ENCODE results near the gene CRCP.
"Not testable (repeated sequence)": the region's sequence is repeated elsewhere in the genome, so short reads cannot be mapped to it uniquely, and the experiment has no call there.

The CRCP gene

GRCh38 chr7:66108410-66108809, 6.2 kb upstream of the CRCP start:
- DNase-seq (ENCODE audit: low spot score), result not testable (repeated sequence)

DNA sequence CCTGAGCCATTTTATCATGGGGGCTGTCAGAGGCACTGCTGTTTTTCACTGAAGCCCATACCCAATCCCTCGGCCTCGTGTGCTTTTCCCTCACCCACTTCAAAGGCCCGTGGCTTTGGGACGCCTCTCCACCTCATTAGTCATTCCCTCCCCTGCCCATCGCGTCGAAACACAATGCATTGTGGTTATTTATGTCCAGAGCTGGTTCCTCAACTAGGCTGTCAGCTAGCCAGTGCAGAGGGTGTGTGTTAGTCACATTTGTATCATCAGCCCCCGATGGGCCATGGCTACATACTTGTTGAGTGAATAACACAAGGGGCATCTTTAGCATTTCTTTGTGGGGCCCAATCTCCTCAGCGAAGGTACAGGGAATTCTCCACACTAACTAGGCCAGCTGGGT, 3.8 kb upstream of the CRCP start:
- peak; percentile 76 for DNase-seq (ENCODE audit: low spot score)

DNA sequence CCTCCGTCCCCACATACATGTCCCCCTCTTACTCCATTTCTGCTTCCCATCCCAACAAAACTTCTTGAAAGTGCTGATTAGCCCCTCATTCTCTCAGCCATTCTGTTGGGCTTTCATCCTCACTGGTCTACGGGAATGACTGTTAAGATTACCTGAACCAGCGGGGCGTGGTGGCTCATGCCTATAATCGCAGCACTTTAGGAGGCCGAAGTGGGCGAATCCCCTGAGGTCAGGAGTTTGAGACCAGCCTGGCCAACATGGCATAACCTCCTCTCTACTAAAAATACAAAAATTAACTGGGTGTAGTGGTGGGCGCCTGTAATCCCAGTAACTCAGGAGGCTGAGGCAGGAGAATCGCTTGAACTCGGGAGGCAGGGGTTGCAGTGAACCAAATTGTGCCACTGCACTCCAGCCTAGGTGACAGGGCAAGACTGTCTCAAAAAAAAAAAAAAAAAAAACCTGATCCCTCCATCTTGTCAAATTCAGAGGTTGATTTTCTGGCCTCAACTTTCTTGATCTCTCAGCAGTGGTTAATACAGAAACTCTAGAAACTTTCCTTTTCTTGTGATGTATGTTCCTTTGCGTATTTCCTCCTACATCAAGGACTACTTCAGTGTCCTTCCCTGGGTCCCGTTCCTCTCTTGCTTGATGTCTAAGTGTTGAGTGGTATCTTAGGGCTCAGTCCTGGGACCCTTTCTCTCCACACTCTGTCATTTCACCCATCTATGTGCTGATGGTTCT, 2.2 kb downstream of the CRCP start:
- DNase-seq (ENCODE audit: low spot score), result not testable (repeated sequence)

- no peak for DNase-seq (ENCODE audit: low spot score)
These were observed 4.0 kb downstream of the CRCP start for GRCh38 chr7:66118603-66119002.

GRCh38 chr7:66119245-66119850, 4.7 kb downstream of the CRCP start:
- DNase-seq (ENCODE audit: low spot score), result no peak

DNA sequence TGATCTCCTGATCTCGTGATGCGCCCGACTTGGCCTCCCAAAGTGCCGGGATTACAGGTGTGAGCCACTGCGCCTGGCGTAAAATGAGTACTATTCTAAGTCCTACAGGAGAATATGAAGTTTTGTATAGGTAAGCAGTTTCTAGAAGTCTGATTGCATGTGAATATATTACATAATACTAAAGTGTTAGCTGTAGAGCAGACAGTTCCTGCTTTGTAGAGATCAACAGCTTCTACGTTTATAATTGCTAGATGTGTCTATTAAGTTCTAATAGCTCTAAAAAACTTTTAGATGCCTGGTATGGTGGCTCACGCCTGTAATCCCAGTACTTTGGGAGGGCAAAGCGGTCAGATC, 8.5 kb downstream of the CRCP start:
- DNase-seq (ENCODE audit: low spot score), result no peak

DNA sequence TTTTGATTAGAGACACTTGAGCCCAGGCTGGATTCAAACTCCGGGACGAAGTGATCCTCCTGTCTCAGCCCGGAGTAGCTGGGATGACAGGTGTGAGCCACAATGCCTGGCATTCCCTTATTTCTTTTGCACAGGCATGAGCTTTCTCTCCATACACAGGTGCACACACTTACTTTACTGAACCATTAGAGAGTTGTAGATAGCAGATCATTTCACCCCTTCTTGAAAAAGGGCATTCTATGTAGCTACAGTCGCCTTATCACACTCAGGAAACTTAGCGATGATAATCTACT, 9.9 kb downstream of the CRCP start:
- not testable (repeated sequence) for DNase-seq (ENCODE audit: low spot score)

DNA sequence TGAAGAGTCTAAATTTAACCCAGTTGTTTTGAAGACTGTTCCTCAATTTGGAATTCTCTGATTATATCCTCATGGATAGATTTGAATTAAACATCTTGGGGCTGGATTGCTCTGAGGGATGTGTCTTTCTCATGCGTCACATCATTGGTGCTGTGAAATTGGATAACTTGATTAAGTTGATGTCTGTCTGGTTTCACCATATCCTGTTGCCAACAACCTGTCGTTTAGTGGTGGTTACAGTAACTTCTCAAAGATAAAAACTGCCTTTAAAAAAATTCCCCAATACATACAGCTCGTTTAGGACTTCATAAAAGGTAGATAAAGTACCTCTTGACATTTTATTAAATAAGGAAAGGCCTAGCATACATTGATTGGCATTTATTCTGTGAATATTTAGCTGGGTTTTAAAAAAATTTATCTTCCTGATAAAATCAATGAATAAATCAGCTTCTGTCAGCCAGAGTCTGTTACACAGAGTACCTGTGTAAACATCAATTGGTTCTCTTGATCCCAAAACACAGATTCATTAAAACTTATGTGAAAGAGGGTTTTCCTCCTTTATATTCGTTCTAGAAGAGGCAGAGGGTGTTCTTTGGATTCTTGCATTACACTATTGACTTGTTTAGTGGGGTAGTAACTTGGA, 10.5 kb downstream of the CRCP start:
- DNase-seq (ENCODE audit: low spot score), result no peak

GRCh38 chr7:66125781-66126352, 11.2 kb downstream of the CRCP start:
- DNase-seq (ENCODE audit: low spot score), result not testable (repeated sequence)

DNA sequence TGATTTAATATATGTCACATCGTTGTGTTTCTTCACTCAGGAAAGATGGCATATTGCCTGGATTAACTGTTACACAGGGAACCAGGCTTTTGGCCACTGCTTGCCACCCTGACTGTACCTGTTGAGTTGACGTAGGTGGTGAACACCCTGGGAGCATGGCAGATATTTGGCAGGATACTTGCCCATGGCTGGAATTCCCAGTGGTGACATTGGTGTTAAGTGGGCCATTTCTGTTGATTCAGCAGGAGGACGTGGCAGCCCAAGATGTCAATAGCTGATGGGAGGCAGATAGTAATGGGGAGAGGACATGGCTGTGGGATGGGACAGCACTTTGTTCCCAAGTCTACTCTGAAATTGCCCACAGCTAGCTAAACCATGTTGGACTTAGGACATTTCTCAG, 12.5 kb downstream of the CRCP start:
- DNase-seq (ENCODE audit: low spot score), result not testable (repeated sequence)

- DNase-seq (ENCODE audit: low spot score), result no peak
These were observed 24.5 kb downstream of the CRCP start for GRCh38 chr7:66138994-66139752.

DNA sequence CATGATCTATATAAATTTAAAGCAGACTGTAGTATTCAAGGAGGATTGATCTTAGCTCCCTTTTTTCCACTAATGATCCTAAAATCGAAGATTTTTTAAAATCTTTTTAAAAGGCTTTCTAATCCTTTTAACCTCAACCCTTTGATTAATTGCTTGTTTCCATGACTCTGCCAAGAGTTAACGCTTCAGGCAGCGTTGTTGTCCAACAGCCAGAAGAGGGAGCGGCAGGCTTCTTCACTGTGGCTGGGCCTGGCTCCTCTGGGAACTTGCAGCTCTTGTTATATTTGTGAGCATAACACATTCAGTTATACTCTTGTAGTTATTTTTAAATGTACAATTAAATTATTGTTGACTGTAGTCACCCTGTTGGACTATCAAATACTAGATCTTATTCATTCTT, 26.3 kb downstream of the CRCP start:
- DNase-seq (ENCODE audit: low spot score), result peak; percentile 77

DNA sequence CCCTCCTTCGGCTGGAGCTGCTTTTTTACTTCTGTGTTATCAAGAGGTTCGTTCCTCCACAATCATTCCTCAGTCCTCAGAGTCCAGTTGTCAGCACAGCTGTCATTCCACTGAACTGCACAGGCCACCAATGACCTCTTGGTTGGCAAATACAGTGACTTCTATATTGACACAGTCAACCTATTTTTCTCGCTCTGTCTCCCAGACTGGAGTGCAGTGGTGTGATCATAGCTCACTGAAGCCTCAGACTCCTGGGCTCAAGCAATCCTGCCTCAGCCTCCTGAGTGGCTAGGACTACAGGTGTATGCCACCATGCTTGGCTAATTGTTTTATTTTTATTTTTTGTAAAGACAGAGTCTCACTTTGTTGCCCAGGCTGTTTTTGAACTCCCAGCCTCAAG, 27.7 kb downstream of the CRCP start:
- no peak for DNase-seq (ENCODE audit: low spot score)

DNA sequence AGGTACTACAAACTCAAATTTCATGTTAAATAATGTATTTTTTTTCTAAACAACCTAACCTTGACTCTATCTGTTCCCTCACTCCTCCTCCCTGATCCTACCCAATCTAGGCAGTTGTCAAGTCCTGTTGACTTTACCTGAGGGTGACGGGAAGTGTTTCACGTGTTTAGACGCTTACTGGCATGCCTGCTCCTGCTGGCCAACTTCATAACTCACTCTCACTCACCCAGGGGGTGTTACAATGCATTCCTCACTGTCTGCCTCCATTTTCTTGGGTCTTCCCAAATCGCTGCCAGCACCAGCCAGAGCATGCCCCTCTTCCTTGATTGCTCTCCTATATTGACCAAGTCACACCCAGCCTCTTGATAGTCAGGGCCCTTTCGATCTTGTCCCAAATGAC, 28.3 kb downstream of the CRCP start:
- no peak for DNase-seq (ENCODE audit: low spot score)

DNA sequence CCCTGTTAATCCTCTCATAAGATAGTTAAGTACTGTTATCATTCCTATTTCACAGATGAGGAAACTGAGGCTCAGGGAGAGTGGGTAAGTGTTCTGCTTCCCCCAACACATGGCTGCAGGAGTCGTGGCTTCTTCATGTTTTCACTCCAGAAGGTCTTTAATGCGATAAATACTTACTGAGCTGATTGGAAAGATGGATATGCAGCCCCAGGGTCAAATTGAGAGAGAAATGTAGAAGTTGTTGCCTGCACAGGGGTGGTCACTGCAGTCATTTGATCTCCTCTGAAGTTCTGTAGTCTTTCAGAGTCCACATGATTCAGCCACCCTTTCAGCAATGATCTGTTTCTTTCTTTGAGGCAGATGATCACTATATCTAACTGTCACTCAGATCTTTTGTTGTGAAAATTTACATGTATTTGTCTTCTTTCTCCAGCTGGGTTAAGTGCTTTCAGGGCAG, 29.3 kb downstream of the CRCP start:
- DNase-seq (ENCODE audit: low spot score), result no peak

DNA sequence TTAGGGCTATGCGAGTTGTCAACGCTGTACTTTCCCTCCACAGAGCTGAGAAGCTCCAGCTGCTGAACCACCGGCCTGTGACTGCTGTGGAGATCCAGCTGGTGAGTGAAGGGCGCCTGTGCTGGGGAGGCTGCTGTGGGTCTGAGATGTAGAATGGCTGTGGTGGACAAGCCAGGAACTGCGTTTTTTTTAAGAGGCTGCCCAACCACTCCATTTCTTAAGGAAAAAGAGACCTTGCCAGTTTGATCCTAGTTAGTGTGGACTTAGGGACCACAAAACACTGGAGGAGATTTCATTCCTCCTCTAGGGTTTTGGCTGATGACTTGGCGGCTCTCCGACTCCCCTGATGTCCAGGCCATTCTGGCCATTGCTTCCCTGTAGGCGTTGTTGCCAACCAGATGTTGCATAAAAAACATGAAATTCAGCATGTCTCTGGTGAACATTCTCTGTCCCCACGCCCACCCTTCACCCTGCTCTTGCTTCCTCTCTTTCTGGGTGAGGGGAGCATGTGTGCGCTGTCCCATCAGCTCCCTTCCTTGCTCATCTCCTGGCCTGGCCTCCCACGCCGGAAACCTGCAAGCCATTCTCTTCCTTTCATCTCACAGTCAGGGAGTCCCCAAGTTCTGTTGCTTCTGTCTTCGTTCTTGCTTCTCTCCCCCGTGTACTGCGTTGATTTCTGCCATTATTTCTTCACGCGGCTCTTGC, 30.9 kb downstream of the CRCP start:
- DNase-seq (ENCODE audit: low spot score), result no peak

GRCh38 chr7:66146701-66147100, 32.1 kb downstream of the CRCP start:
- DNase-seq (ENCODE audit: low spot score), result peak; percentile 60

DNA sequence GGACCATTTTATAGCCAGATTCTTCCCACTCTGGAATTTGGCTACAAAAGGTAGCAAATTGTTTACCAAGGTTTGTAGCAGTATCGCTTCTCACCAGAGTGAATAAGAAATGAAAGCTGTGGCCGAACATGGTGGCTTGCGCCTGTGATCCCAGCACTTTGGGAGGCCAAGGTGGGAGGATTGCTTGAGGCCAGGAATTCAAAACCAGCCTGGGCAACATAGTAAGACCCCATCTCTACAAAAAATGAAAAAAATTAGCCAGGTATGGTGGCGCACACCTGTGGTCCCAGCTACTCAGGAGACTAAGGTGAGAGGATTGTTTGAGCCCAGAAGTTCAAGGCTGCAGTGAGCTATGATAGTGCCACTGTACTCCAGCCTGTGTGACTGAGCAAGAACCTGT, 33.0 kb downstream of the CRCP start:
- DNase-seq (ENCODE audit: low spot score), result not testable (repeated sequence)

DNA sequence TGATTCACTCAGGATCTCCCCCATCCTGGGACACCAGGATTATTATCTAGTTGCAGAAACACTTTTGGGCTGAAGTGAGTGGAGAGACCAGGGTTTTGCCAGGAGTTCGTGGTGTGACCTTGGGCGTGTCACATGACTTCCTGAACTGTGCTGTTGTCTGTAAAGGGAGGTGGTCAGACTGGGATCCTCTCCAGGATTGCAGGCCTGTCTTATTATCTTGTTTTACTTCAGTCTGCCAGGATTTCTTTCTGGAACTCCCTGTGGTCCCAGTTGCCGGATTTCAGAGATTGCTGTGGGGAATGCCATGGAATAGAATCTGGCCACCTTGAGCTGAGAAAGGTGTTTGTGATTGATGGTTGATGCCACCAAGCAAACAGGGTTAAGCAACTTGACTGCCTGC, 35.8 kb downstream of the CRCP start:
- DNase-seq (ENCODE audit: low spot score), result peak; percentile 78

DNA sequence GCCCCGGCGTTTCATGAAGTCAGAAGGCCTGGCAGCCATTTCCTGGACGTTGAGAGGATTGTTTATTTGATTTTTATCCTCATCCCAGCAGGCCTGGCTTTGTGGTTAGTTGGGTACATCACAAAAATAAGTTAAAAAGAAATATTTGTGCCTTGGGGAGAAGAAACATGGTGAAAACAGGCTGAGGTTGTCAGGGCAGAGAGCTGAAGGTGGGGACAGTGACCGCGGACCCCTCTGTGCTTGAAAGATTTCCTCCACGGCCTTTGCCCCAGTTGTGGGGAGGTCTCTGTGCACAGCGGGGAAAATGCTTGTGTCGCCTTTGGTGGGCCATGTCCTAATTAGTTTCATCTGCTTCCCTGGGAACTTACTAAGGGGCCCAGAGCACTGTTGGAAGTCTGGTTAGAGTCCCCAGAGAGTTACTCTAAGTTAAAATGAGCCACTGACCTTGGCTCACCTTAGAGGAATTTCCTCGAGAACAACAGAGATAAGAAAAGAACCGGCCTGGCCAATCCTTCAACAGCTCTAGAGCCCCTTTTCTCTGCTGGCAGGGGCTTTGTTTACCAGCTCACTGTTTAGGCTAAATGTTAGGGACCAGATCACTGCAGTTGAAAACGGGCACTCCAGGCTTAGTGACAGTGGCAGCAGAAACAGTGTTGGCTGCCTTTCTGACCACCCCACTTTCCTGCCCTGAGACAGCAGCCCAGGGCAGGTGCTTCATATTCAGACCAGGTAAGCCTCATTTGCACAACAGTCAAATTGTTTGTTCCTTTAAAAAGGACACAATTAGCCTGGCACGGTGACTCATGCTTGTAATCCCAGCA, 37.9 kb downstream of the CRCP start:
- peak; percentile 46 for DNase-seq (ENCODE audit: low spot score)

DNA sequence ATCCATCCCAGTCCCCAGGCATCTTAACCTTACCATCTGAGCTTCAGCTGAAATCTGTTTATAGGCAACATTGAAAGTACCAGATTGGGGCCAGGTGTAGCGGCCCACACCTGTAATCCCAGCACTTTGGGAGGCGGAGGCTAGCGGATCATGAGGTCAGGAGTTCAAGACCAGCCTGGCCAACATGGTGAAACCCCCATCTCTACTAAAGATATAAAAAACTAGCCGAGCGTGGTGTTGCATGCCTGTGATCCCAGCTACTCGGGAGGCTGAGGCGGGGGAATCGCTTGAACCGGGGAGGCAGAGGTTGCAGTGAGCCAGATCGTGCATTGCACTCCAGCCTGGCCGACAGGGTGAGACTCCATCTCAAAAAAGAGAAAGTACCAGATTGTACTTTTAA, 39.0 kb downstream of the CRCP start:
- DNase-seq (ENCODE audit: low spot score), result no peak
